ENCODE data around the gene ARHGEF9. TPM values are rescaled to one million over a fixed set of nuclear protein-coding genes. Genes with fewer than 3 reads are reported as not detected.

The ARHGEF9 gene
- total RNA-seq, 1 donor from 2014 or later, result 10.3 TPM

DNA sequence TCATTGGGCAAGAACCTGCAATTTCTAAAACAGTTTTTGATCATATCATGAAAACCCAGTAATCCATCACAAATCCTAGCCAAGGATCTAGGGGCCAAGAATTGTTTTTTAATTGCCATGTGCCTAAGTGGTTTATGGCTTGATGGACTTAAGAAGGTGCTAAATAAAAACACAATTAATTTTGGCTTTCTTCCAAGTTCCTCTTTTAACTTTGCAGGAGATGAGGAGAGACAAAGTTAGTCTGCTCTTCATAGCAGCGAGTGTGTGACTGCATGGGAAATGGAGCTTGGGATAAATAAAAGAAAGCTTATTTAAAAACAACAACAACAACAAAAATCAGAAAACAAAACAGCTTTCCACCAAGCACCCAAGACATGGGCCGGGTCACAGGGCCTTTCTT, 41.4 kb downstream of the ARHGEF9 start:
- no peaks in the 10 kb centered on the region for H3K36me3 ChIP-seq
- H3K4me1 ChIP-seq, result peaks cover 6% of the 10 kb centered on the region
- H3K27me3 ChIP-seq, result no peaks in the 10 kb centered on the region
- intact Hi-C loops (cut with DNase I), result no loop called here
- H3K9me3 ChIP-seq, result no peaks in the 10 kb centered on the region
- no peak for DNase-seq (ENCODE audit: extremely low spot score in 2 of 2)
- no peak overlapping the region for H3K27ac ChIP-seq
- TF ChIP-seq, protein P1, sequence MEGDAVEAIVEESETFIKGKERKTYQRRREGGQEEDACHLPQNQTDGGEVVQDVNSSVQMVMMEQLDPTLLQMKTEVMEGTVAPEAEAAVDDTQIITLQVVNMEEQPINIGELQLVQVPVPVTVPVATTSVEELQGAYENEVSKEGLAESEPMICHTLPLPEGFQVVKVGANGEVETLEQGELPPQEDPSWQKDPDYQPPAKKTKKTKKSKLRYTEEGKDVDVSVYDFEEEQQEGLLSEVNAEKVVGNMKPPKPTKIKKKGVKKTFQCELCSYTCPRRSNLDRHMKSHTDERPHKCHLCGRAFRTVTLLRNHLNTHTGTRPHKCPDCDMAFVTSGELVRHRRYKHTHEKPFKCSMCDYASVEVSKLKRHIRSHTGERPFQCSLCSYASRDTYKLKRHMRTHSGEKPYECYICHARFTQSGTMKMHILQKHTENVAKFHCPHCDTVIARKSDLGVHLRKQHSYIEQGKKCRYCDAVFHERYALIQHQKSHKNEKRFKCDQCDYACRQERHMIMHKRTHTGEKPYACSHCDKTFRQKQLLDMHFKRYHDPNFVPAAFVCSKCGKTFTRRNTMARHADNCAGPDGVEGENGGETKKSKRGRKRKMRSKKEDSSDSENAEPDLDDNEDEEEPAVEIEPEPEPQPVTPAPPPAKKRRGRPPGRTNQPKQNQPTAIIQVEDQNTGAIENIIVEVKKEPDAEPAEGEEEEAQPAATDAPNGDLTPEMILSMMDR (IDR thresholded peaks at IDR 0.05), result no peak
- TF ChIP-seq POLR2A (IDR thresholded peaks at IDR 0.05) (no peak), POLR2AphosphoS5 (IDR thresholded peaks at IDR 0.05; ENCODE audit: insufficient read depth in 1 of 2, low read depth in 1 of 2) (no peak)
- no peak overlapping the region for H3K4me3 ChIP-seq

DNA sequence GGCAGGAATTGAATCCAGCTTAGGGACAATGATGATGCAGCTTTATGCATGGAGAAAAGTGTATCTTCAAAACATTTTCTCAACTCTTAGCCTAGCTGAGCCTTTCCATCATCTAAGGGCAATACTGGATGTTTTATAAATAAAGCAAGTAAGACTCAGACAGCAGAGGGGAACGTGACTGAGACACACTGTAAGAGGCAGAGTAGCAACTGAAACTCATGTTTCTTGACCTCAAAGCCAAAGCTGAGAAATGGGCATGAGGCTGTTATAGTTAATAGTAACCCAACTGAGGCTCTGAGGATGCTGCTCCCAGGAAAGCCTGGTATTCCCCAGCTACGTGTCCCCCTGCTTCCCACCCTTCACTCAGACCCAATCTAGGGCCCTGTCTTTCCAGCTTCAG, 44.6 kb downstream of the ARHGEF9 start:
- no peak for DNase-seq (ENCODE audit: extremely low spot score in 2 of 2)
- TF ChIP-seq POLR2A (IDR thresholded peaks at IDR 0.05) (no peak), POLR2AphosphoS5 (IDR thresholded peaks at IDR 0.05; ENCODE audit: insufficient read depth in 1 of 2, low read depth in 1 of 2) (no peak)
- TF ChIP-seq, protein P1 (IDR thresholded peaks at IDR 0.05), result no peak
- H3K9me3 ChIP-seq, result no peaks in the 10 kb centered on the region
- H3K4me1 ChIP-seq, result no peaks in the 10 kb centered on the region
- H3K36me3 ChIP-seq, result no peaks in the 10 kb centered on the region
- H3K27me3 ChIP-seq, result no peaks in the 10 kb centered on the region
- H3K27ac ChIP-seq, result no peak overlapping the region
- intact Hi-C loops (cut with DNase I), result no loop called here
- H3K4me3 ChIP-seq, result no peak overlapping the region

DNA sequence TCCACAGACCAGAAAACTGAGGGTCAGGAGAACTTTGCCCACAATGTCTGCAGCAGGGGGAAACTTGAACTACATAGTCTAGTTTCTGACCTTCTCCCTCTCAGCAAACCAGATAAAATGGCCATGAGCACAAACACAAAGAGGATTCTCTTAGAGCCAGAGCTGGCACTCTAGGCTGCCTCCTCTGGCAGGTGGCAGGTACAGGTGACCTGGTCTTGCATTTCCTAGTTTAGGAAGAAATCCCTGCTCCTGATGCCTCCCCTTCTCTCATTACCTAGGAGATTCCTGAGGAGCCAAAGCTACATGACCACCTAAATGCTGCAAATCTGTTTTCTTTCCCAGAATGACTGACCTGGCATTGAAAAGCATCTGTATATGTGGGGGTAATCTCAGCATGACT, 45.1 kb downstream of the ARHGEF9 start:
- DNase-seq (ENCODE audit: extremely low spot score in 2 of 2), result no peak
- Histone ChIP-seq H3K27ac (no peak overlapping the region), H3K4me1 (no peaks in the 10 kb centered on the region), H3K27me3 (no peaks in the 10 kb centered on the region), H3K4me3 (no peak overlapping the region), H3K36me3 (no peaks in the 10 kb centered on the region), H3K9me3 (no peaks in the 10 kb centered on the region)
- intact Hi-C loops (cut with DNase I), result no loop called here
- TF ChIP-seq POLR2AphosphoS5 (IDR thresholded peaks at IDR 0.05; ENCODE audit: insufficient read depth in 1 of 2, low read depth in 1 of 2) (no peak), POLR2A (IDR thresholded peaks at IDR 0.05) (no peak)
- TF ChIP-seq, protein P1 (IDR thresholded peaks at IDR 0.05), result no peak

DNA sequence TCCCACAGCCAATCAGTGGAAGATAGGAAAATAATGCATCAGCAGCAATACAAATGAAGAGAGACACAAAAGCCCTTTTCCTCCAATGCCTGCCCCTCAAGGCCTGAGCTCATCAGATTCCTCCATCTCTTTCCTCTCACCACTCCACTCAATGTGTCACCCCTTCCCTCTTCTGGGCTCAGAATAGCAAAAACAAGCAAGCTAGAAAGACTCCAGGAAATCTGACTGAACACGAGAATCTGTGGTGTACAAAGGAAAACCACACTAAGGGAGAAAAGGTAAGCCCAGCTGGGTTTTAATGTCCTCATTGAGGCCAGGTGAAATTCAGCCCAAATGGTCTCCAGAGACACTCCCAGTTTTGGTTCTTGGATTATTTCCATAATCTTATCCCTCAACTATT, 46.3 kb downstream of the ARHGEF9 start:
- no peak for DNase-seq (ENCODE audit: extremely low spot score in 2 of 2)
- TF ChIP-seq, protein P1 (IDR thresholded peaks at IDR 0.05), result no peak
- no peak for TF ChIP-seq POLR2AphosphoS5 (IDR thresholded peaks at IDR 0.05; ENCODE audit: insufficient read depth in 1 of 2, low read depth in 1 of 2)
- no peak for TF ChIP-seq POLR2A (IDR thresholded peaks at IDR 0.05)
- H3K27ac ChIP-seq, result no peak overlapping the region
- H3K4me3 ChIP-seq, result no peak overlapping the region
- H3K4me1 ChIP-seq, result no peaks in the 10 kb centered on the region
- intact Hi-C loops (cut with DNase I), result no loop called here
- no peaks in the 10 kb centered on the region for H3K9me3 ChIP-seq
- H3K36me3 ChIP-seq, result no peaks in the 10 kb centered on the region
- no peaks in the 10 kb centered on the region for H3K27me3 ChIP-seq

DNA sequence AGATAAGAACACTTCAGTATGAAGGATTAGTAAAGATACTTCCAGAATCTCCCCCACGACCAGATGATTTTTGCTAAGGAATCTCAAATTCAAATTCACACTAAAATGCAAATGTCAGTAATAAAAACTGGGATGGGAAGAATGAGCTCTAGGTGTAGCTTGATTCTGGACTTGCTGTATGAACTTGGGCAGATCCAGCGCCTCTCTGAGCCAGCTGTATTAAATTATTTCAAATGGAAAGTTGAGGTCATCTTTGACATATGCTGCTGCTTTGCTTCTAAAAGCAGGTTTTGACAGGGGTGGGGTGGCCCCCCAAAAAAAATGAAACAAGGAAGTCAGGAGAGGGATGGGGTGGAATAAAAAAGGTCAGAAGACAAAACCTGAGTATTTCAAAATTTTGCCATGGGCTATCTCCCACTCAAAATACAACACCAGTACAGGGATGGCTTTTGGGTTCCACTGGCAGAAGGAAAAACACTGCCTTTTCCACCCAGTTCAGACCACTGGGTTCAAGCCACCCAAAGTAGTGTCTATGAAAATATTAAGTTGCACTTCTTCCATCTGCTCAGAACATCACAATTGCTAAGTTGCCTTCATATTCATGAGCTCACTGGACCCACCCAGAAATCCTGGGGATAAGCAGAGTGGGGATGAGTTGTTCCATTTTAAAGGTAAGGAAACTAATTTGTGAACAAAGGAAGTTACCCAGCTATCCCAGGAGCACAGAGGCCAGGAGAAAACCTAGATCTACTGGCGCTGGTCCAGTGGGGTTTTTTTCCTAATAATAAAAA, 47.7 kb downstream of the ARHGEF9 start:
- DNase-seq (ENCODE audit: extremely low spot score in 2 of 2), result no peak
- intact Hi-C loops (cut with DNase I), result no loop called here
- Histone ChIP-seq H3K27ac (no peak overlapping the region), H3K9me3 (no peaks in the 10 kb centered on the region), H3K36me3 (no peaks in the 10 kb centered on the region), H3K27me3 (no peaks in the 10 kb centered on the region), H3K4me1 (no peaks in the 10 kb centered on the region), H3K4me3 (no peak overlapping the region)
- TF ChIP-seq, protein P1 (IDR thresholded peaks at IDR 0.05), result no peak
- TF ChIP-seq POLR2AphosphoS5 (IDR thresholded peaks at IDR 0.05; ENCODE audit: insufficient read depth in 1 of 2, low read depth in 1 of 2), result no peak
- no peak for TF ChIP-seq POLR2A (IDR thresholded peaks at IDR 0.05)

Data from vagina (tissue), 2 donors.